ENCODE data around the gene ANKRD13D.

DNA sequence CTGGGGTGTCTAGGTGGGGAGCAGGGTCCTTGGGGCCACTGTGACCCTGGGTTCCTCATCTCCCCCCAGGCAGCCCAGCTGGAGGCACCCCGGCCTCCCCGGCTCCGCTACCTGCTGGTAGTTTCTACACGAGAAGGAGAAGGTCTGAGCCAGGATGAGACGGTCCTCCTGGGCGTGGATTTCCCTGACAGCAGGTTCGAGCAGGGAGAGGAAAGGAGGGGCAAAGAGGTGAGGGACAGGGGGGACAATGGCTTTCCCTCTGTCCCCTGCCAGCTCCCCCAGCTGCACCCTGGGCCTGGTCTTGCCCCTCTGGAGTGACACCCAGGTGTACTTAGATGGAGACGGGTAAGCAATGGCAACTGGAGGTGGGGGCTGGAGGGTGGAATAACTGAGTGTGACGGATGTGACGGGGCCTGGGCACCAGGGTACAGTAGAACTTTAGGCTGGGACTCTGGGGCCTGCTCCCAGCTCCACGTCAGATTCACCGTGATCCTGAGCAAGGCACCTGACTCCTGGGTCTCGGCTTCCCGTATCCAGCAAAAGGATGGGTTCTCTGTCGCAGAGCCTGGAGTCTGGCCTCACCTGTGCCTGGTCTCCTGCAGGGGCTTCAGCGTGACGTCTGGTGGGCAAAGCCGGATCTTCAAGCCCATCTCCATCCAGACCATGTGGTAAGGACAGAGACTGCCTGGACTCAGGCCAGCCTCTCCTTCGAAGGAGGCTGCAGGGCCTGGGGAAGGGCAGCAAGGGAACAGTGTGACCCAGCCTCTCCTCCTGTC lies 17.9 kb downstream of the ANKRD13D start:
- TF ChIP-seq, protein P1, sequence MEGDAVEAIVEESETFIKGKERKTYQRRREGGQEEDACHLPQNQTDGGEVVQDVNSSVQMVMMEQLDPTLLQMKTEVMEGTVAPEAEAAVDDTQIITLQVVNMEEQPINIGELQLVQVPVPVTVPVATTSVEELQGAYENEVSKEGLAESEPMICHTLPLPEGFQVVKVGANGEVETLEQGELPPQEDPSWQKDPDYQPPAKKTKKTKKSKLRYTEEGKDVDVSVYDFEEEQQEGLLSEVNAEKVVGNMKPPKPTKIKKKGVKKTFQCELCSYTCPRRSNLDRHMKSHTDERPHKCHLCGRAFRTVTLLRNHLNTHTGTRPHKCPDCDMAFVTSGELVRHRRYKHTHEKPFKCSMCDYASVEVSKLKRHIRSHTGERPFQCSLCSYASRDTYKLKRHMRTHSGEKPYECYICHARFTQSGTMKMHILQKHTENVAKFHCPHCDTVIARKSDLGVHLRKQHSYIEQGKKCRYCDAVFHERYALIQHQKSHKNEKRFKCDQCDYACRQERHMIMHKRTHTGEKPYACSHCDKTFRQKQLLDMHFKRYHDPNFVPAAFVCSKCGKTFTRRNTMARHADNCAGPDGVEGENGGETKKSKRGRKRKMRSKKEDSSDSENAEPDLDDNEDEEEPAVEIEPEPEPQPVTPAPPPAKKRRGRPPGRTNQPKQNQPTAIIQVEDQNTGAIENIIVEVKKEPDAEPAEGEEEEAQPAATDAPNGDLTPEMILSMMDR (IDR thresholded peaks at IDR 0.05) = no peak
- TF ChIP-seq, protein P2, sequence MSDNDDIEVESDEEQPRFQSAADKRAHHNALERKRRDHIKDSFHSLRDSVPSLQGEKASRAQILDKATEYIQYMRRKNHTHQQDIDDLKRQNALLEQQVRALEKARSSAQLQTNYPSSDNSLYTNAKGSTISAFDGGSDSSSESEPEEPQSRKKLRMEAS (IDR thresholded peaks at IDR 0.05; ENCODE audit: low read depth) = no peak
- no peak for TF ChIP-seq NRF1 (IDR thresholded peaks at IDR 0.05; ENCODE audit: low read depth, low read length)
- TF ChIP-seq, protein P3, sequence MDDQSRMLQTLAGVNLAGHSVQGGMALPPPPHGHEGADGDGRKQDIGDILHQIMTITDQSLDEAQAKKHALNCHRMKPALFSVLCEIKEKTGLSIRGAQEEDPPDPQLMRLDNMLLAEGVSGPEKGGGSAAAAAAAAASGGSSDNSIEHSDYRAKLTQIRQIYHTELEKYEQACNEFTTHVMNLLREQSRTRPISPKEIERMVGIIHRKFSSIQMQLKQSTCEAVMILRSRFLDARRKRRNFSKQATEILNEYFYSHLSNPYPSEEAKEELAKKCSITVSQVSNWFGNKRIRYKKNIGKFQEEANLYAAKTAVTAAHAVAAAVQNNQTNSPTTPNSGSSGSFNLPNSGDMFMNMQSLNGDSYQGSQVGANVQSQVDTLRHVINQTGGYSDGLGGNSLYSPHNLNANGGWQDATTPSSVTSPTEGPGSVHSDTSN (IDR thresholded peaks at IDR 0.05) = no peak
- no peak for TF ChIP-seq RAD21 (IDR thresholded peaks at IDR 0.05; ENCODE audit: low read length)
- TF ChIP-seq SIN3A (IDR thresholded peaks at IDR 0.05; ENCODE audit: borderline replicate concordance, low read depth, low read length) = no peak
- TF ChIP-seq MXI1 (IDR thresholded peaks at IDR 0.05; ENCODE audit: low read depth, low read length) = no peak

Measured in SK-N-SH (cell line).